DMS 273 treated with DMSO at 0.1 percent for 48 hours (cell line): ENCODE data around the gene TRIB2.

Experiments
- DNase-seq: peaks from one replicate; lab custom pipeline; 2025; lab: John Stamatoyannopoulos, UW

TRIB2 gene

DNA sequence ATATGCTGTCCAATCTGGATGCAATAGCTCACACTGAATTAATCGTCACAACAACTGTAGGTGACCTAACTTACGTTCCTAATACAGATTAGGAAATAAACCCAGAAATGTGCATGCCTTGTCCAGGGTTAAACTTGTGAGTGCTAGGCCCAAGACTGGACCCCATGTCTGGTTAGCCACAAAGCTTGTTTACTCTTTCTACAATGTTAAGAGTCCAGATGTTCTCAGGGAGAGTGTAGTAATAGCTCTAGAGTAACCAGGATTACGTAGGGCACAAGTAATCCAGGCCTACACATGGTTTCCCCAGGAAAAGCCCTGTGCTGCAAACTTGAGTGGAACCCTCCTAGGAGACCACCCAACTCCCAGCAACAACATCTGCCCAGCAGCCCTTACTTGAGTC lies 26.2 kb downstream of the TRIB2 start:
- DNase-seq = no peak

DNA sequence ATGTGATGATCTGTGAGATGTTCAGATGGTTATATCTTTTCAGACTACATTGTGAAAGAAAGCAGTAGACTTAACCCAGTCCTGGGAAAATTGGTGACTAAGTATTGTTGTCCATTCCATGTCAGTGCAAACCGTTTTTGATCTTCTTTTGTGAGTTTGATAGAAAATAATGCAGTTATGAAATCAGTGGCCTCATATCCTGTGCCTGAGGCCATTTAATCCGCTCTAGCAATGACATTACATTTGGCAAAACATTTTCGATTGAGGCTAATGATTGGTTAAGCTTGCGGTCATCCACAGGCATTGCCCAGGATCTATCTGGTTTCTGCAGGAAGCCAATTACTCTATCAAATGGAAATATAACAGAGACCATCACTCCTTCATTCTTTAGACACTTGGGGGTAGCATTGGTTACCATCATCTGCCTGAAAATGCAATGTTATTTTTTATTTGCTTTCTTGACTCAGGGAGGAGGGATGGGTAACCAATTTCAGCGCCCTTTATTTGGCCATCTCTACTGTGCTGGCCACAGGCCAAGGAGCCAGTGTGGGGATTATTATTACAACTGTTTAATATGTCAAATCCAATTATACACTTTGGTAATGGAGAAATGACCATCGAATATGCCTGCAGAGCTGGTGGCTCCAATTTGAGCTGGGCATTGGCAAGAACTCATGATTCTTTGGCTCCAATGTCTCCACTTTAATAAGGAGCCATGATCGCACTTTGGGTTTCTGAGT lies 33.6 kb downstream of the TRIB2 start:
- no peak for DNase-seq

DNA sequence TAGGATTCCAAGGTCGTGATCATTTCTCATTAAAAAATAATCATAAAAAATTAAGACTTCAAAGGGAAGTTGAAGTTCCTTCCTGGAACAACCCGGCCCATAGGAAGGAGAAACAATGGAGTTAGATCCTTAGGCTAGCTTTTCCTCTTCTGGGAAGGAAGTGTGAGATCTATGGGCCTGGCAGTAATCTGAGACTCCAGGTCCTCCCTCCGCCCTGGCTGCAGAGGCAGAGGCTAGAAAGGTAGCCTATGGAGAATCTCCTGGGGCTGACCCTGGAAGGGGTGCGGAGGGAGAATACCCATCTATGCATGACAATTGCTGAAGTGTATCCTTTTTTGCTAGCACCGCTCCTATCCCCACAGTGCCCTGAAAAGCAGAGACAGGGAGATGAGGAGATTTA lies 37.9 kb downstream of the TRIB2 start:
- DNase-seq = no peak

DNA sequence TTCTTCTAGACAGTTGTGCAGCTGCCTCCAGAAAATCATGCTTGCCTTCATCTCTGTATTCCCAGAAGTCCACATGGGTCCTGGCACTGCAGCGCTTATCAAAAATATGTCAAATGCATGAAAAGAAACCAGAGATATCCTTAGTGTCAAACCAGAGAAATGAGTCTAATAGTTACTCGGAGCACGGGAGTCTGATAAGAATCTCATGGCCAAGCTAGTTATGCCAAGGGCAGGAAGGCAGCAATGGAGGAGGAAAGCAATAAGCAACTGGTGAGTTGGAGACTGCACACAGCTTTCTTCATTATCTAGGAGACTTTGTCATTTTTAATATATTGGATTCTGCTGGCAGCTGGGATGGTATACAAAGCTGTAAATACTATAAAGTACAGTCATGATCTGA lies 38.6 kb downstream of the TRIB2 start:
- no peak for DNase-seq

DNA sequence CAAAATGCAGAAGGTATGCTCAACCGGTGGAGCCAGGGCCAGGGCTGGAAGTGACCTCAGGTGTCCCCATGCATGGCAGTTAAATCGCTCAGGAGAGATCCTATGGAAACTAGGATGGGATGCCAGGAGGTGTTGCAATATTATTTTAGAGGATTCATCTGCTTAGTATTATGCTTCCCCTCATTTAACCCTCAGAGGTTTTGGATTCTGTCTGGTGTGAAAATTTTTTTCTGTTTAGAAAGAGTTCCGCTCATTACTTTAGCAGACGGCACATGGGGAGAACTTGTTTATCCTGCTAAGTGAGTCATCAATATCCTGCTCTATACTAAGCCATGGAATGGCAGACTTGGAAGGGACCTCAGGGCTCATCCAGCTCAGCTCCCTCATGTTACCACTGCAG lies 42.5 kb downstream of the TRIB2 start:
- no peak for DNase-seq

DNA sequence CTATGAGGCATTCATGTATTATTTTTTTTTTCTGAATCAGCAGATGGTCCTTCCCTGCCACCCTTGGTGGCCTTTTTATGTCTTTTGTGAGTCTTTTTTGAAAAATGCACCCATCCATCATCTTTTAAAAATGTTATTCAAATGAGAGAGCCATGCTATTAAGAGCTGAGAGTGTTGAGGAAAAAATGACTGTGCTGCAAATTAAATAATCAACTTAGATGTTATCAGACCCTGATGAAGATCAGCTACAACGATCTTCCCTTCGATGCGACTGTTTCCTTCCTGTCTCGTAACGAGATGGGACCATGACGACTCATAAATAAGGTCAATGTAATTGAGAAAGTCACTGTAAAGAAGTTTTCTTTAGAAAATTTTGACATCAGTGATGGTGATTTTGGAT lies 44.4 kb downstream of the TRIB2 start:
- no peak for DNase-seq

DNA sequence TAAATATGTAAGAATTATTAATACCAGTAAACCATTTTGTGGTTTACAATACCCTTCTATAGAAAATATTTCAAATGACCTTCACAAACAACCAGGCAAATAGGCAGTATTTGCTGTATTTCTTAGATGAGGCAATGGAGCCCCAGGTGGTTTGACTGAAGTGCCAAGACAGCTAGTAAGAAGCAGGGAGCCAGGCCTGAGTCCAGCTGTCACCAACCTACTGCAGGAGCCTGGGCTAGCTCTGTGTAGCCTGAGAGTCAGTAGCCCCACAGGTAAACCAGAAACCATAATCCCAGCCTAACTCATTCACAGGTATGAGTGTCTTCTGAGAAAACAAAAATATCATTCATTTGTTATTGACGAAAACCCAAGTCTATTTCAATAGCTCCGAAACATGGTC lies 45.6 kb downstream of the TRIB2 start:
- no peak for DNase-seq

DNA sequence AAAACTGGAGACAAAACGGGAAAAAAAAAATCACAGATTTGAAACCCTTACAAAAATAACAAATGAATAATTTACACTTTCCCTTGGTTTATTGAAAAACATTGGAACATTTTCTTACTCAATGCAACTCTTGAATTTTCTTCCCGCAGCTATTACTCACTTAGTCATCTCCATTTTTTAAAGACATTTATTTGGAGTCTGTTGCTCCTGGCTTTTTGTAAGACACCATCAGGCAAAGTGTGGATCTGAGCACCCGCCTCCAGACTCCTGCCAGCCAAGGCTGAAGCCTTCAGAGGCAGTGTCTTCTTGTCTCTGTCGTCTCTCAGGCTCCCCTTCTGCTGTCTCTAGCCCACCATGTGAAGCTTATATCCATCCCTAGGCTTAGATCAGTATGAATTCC lies 46.2 kb downstream of the TRIB2 start:
- DNase-seq = no peak

DNA sequence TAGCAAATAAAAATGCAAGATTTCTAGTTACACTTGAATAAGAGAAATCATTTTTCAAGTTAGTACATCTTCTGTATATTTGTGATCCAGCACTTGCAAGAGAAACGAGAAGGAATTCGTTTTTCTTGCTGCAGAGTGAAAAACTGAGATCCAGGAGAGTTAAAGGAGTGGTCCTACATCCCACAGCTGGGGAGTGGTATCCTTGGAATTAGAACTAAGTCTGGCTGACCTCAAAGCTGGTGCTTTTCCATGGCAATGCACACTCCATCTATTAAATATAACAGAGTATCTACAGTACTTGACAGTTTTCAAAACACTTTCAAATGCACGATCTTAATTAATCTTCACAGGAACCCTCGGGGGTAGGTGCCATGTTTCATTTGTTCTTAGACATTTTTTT lies 46.8 kb downstream of the TRIB2 start:
- no peak for DNase-seq

DNA sequence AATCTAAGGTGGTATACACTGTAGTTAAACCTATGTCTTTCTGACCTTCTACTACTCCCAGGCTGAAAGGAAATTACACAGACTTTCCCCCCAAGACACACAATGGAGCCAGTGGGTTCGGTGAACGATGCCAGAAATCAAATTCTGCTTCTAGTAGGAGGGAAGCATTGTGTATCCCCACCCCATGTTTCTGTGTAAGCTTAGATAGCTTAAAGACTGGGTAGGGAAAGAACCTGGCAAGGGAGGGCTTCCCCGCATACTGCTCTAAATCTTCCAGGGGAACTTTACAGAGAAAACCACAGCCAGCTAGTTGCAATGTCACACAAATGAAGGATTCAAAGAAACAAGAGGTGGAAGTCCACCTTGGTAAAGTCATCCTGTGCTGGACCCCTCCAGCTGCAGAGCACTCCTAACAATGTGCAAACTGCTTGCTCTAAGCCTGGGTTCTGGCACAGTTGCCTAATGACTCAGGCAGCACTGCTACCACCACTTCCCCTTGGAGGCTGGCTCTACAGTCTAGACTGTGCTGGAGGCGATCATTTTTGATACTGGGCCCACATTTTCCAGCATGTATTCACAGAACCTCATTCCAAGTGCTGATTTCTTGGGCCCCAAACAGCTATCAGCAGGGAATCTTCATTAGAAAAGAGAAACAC lies 47.5 kb downstream of the TRIB2 start:
- no peak for DNase-seq

DNA sequence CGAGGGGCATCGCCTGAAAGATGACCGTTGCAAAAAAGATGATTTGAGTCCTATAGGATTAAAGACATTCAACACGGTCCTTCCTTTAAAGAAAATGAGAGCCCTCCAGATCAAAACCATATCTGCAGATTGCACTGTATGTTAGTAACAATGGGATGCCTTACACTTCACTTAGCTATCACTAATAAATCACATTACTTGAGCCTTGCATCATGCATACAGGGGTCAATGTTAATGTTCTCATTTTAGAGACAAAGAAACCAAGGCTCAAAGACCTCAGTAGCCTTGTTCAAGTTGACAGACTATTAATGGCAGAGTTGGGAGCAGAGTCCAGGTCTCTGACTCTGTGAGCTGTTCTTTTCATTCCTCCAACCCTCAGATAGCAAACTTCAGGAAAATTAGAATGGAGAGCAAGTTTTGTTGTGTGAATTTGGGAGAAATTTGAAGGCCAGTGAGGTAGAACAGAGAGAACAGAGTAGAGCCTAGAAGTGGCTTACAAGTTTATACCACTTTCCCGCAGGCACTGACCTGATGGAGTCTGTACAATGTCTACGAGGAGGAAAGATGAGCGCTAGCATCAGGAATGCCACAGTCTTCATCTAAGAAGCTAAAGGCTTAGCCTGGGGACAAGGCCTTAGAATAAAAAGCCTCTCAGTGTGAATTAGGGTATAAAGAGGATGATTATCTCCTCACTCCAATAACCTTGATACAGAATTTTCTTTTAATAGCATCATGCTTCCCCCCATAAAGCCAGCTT lies 48.3 kb downstream of the TRIB2 start:
- no peak for DNase-seq

DNA sequence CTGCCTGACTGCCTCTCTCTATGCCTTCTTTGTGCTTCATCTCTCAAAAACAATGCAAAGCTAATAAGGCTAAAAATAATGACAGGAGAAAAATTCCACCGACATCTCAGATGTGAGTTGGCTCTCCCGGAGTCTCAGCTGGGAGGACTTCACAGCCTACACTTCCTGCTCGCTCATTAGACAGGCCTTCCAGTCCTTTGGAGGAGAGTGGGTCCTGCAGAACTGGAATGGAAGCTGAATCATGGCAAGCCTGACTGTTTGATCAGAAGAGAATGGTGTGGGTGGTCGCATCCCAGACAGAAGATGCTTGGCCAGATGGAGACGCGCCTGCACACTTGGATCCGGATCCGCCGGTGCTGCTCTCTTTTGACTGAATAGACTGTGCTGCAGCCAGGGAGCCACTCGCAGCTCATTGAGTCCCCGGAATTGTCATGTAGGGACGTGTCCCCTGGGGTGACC lies 49.7 kb downstream of the TRIB2 start:
- DNase-seq = no peak

DNA sequence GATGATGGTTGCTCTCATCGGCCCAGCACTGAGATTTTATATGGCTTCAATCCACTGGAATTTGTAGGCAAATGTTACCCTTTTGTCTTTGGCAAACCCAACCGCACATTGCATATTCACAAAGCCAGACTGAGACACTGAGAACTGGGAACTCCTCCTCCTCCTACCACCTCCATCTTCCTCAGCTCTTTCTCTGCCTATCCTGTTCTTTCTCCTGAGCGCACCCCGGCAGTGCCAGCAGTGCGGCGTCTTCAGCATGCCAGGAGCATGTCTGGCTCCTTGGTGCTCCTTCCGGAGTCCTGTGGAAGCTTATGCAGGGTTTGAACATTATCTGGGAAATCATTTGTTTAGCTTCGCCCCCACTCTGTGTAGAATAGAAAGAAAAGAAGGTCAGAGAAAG lies 50.8 kb downstream of the TRIB2 start:
- DNase-seq = no peak

DNA sequence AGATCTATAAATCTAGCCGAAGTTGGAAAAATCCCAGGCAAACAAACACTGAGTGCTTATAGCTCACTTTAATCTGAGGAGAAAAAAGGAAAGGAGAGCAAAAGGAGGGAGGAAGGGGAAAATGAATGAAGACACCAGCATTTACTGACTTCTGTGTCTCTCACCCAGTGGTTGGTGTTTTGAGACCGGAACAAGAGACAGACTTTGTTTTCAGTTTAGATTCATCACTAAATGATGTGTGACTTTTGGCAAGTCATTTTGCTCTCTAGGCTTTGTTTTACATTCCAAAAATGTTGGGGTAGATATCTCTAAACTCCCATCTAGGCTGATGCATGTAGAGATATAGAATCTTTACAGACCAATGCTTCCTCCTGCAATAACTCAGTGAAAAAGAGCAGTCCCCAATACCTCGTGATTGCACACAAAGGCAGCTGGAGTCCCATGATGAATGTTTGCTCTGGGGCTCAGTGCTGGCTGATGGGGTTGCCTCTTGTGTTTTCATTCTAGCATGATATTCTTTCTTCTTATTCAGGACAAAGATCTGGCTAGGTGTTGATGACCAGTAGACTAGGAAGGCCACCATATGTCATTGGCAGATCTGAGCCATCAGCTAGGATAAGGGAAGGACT lies 51.4 kb downstream of the TRIB2 start:
- no peak for DNase-seq

DNA sequence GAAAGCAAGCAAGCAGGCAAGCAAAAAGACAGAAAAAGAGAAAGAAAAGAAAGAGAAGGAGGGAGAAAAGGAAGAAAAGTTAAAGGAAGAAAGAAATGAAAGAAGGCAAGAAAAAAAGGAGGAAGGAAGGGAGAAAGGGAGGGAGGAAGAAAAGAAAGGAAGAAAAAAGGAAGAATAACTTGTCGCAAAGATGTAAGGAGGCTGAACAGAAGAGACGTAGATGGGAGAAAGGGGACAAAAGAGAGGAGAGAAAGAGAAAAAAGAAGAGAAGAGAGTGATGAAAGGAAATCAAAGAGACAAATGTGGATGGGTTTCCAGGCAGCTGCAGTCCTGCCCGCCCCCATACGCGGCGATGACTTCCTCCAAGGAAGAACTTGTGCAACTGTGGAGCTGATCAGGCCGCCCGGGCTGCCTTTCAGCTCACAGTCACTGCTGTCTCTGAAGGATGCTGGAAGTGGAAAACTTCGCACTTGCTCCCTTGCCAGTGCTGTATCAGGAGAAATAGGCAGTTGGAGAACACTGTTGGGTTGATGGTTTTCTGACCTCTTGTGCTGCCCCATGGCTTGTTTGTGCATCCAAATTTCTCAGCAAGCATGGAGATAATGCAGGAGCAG lies 52.9 kb downstream of the TRIB2 start:
- no peak for DNase-seq

DNA sequence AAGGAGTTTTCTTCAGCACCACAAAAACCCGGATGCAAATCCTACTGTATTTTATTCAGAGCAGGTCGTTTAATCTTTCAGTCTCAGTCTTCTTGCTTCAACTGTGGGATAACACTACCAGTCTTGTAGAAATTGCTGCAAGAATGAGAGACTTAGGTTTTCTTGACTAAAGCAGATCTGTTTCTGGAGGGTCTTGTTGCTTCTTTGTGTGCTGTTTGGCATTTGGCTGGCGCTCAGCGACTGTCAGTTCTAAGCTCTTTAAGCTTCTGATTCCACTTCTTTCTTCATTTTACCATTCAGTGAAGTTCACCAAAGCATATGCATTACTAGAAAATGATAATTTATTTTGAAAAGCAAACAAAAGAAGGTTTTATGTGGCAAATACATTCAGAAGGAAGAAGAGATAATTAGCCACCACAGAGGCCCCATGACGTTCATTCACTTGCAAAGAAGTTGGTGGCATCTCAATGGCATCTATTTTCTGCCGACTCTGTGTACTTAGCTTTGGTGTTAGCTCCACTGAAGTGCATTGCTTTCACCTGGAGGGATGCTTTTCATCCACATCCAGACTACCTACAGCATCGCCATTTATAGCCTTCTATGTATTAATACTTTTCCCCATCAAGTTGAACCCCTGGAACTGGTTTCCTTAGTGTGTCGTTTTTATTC lies 53.7 kb downstream of the TRIB2 start:
- no peak for DNase-seq

DNA sequence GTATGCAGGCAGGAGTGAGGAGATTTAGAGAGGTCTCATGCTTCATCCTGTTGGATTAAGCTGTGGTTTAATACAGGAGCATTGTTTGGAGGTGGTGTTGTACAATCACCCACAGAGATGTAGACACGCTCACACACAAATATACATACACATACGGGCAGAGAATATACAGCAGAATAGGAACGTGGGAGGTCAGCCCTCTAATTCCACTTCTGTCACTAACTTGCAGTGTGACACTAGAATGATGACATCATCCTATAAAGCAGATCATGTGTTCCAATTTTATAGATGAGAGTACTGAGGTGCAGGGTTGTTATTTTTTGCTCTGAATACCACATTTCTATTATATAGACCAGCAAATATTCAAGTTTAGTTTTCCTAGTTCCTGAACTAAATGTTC lies 54.4 kb downstream of the TRIB2 start:
- no peak for DNase-seq

DNA sequence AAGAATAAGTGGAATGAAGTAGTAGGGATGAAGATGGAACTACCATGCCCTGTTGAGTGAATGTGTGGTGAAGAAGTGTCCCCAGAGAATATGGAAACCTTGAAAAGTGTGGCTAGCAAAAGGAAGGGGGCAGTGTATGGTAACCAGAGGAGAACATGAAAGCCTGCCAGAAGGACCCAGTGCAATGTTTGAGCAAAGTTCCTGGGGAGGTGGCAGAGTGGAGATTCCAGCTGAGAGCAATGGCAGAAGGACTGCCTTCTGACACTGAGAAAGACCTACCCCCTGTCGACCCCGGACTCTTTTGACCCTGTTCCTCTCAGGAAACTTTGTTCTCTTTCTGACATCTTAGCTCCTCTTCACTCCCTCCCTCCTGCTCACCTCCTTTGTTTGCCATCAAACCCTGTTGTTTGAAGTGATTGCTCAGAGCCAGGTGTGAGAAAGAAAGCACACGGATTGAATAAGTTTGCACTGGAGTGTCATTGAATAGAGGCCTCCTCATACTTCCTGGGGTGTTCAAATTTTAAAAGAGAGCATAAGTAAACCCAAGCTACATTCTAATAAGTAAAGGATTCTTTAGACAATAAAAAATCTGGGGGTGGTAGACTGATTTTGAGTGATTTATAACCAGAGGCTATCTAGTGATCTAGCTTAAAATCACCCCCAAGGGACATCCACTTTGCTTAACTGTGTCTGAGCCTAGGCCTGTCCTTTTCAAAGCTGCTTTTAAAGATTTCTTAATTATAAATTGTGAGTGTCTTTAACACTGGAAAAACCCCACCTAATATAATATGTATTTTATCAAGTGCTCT lies 57.1 kb downstream of the TRIB2 start:
- DNase-seq = no peak

DNA sequence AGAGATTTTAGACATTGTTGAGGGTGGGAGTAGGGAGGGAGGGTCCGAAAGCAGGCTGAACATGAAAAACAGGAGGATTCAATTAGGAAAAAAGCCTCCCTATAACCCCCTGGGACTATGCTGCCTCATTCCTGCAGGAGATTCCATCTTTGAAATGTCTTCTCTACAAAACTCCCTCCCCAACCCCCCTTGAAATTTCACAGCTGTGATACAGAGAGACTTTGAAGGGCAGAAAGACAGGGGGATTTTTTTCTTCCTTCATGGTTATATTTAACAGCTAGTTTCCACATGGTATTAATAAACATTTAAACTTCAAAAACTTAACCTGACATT lies 57.6 kb downstream of the TRIB2 start:
- DNase-seq = no peak

DNA sequence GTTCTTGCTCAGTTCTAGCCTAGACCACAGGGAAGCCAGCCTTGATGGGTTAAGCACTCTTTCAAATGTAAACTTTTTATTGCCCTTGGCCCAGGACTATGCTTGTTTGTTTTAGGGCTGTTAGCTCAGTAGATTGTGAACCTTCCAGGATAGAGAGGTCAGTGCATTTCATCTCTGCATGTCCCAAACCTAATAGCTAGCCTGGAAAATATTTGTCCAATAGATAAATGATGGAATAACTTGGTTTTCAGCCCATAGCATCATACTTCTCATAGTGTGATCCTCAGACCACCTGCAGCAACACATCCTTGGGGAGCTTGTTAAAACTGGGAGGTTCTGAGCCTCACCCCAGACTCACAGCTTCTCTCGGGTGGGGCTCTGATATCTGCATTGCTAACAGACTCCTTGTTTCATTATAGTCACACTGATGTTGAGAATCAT lies 59.8 kb downstream of the TRIB2 start:
- DNase-seq = no peak

DNA sequence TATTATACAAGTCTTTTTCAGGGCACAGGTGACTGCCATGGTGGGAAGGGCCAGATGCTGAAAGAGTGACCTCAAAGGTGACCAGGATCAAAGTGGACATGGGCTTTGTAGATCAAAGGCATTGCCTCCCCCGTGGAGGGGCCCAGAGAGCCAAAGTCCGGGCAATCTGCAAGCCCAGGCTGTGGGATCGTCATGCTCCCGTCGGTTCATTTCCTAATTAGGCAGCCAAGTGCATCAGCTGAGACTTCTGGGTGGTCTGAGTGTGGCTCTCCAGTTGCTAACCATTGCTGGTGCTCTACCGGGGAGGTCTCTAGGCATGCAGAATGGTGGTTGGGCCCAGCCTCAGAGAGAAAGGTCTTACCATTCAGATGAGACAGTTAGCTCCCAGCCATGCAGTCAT lies 61.6 kb downstream of the TRIB2 start:
- no peak for DNase-seq
